Sigmoid colon (tissue), 7 donors: Measurements from ENCODE around the gene GRIK4. TPM values are rescaled to one million over a fixed set of nuclear protein-coding genes. Genes with fewer than 3 reads are reported as not detected.

Experiments
- DNase-seq: peaks from one replicate; pipeline ENCODE4 v3.0.0-alpha.2; 2019
- H3K27ac ChIP-seq, 4 donors: fragments of 200-600 bp; sonication (generic); one replicate each; pipeline ENCODE4 v1.5.1; 2016 to 2019; ENCODE audit warnings: mild to moderate bottlenecking in 1 of 4
- H3K27me3 ChIP-seq, 3 donors: fragments of 200-600 bp; sonication (generic); one replicate each; pipeline ENCODE4 v1.5.1; 2019; ENCODE audit warnings: mild to moderate bottlenecking in 1 of 3
- H3K36me3 ChIP-seq, 4 donors: fragments of 200-600 bp; sonication (generic); one replicate each; pipeline ENCODE4 v1.5.1; 2016 to 2019
- H3K4me1 ChIP-seq, 4 donors: fragments of 200-600 bp; sonication (generic); one replicate each; pipeline ENCODE4 v1.5.1; 2017 to 2019
- H3K4me3 ChIP-seq, 4 donors: fragments of 200-600 bp; sonication (generic); one replicate each; pipeline ENCODE4 v1.5.1; 2017 to 2019; ENCODE audit warnings: mild to moderate bottlenecking in 2 of 4, moderate library complexity in 1 of 4
- H3K9me3 ChIP-seq, 4 donors: fragments of 200-600 bp in 3 of 4; sonication (generic) in 3 of 4; one replicate each; pipeline versions ENCODE4 v1.5.1 to v1.6.1; 2013 to 2019
- CTCF ChIP-seq, 4 experiments: fragments of 450-650 bp in 3 of 4; fragments of 200-600 bp in 1 of 4; IDR thresholded peaks; one replicate each; pipeline ENCODE4 v1.5.1; 2016 to 2019; ENCODE audit warnings: antibody characterized with exemption in 4 of 4, mild to moderate bottlenecking in 3 of 4, moderate library complexity in 2 of 4
- EP300 ChIP-seq, 4 donors: sonication (generic); formaldehyde crosslinking; IDR thresholded peaks; one replicate each; pipeline ENCODE4 v1.6.1; 2017; ENCODE audit warnings: antibody characterized with exemption in 4 of 4
- POLR2A ChIP-seq, 2 donors: fragments of 450-650 bp; IDR thresholded peaks; one replicate each; pipeline ENCODE4 v1.6.1; 2016; ENCODE audit warnings: antibody characterized with exemption in 2 of 2, mild to moderate bottlenecking in 2 of 2, moderate library complexity in 2 of 2
- POLR2AphosphoS5 ChIP-seq, 4 donors: sonication (generic); formaldehyde crosslinking; IDR thresholded peaks; one replicate each; pipeline ENCODE4 v1.6.1; 2017; ENCODE audit warnings: antibody characterized with exemption in 4 of 4
- WGBS, 2 donors: extraction: QIAGEN DNeasy Blood & Tissue Kit; methylation state at CpG; one replicate each; pipeline ENCODE4 v1.1.7; 2013; 5-methylcytosine and 5-hydroxymethylcytosine counted together
- intact Hi-C: fragments of 100-400 bp; cut with DNase I; formaldehyde crosslinking; loops from one replicate; pipeline ENCODE4 v1.15.1; 2023
- polyA plus RNA-seq, 3 donors: library from polyadenylated mRNA; stranded (reverse); fragments of 200-250 nt; gene quantifications; one replicate each; pipeline ENCODE4 v1.2.3, GENCODE V29; 2013
- total RNA-seq, 4 donors: library from RNA; depleted of rRNA; stranded (reverse); fragments of >200 nt; gene quantifications; one replicate each; pipeline ENCODE4 v1.1.0, GENCODE V29; 2016
- donor health status: healthy with polysubstance abuse.
- donor health status: Bipolar disorder and iron deficiency.
- donor health status: healthy.

Gene GRIK4
- total and polyA plus RNA-seq, 7 donors: 0.10 to 0.36 (median 0.27) TPM; not detected in 4

GRCh38 chr11:120746836-120747609 is 235.5 kb downstream of the GRIK4 start:
- H3K4me1 ChIP-seq: peaks cover 0 to 9% (median 0%) of the 10 kb centered on the region in 4 donors
- intact Hi-C loops: no loop called here
- H3K4me3 ChIP-seq: no peak overlapping the region
- H3K36me3 ChIP-seq: no peaks in the 10 kb centered on the region
- no peak overlapping the region for H3K27ac ChIP-seq
- DNase-seq: no peak
- no peak for TF ChIP-seq POLR2A (IDR thresholded peaks at IDR 0.05)
- no peak for TF ChIP-seq EP300 (IDR thresholded peaks at IDR 0.05)
- TF ChIP-seq POLR2AphosphoS5 (IDR thresholded peaks at IDR 0.05): no peak
- no peak for TF ChIP-seq CTCF (IDR thresholded peaks at IDR 0.05)
- H3K27me3 ChIP-seq: no peaks in the 10 kb centered on the region
- H3K9me3 ChIP-seq: no peaks in the 10 kb centered on the region
- 49 to 72% methylated on average over 12 of the region's 12 CpGs for WGBS, 2 donors

- no peak for DNase-seq
- Histone ChIP-seq H3K27ac (no peak overlapping the region), H3K4me1 (peaks cover 0 to 9% (median 0%) of the 10 kb centered on the region in 4 donors), H3K36me3 (no peaks in the 10 kb centered on the region), H3K27me3 (no peaks in the 10 kb centered on the region), H3K4me3 (no peak overlapping the region), H3K9me3 (no peaks in the 10 kb centered on the region)
- no peak for TF ChIP-seq POLR2AphosphoS5 (IDR thresholded peaks at IDR 0.05)
- no peak for TF ChIP-seq EP300 (IDR thresholded peaks at IDR 0.05)
- TF ChIP-seq POLR2A (IDR thresholded peaks at IDR 0.05): no peak
- TF ChIP-seq CTCF (IDR thresholded peaks at IDR 0.05): no peak
- intact Hi-C loops: no loop called here
- WGBS, 2 donors: 65 to 80% methylated on average over 12 of the region's 12 CpGs
These were observed 236.6 kb downstream of the GRIK4 start for GRCh38 chr11:120747850-120748814.

- no peaks in the 10 kb centered on the region for H3K27me3 ChIP-seq
- no peak overlapping the region for H3K27ac ChIP-seq
- H3K4me1 ChIP-seq: peaks cover 0 to 9% (median 0%) of the 10 kb centered on the region in 4 donors
- no peak overlapping the region for H3K4me3 ChIP-seq
- intact Hi-C loops: no loop called here
- TF ChIP-seq POLR2AphosphoS5 (IDR thresholded peaks at IDR 0.05): no peak
- H3K36me3 ChIP-seq: no peaks in the 10 kb centered on the region
- DNase-seq: no peak
- WGBS, 2 donors: 81 to 82% methylated on average over 4 of the region's 4 CpGs
- H3K9me3 ChIP-seq: no peaks in the 10 kb centered on the region
These were observed 237.8 kb downstream of the GRIK4 start for GRCh38 chr11:120749395-120749794.

- 68 to 72% methylated on average over 12 of the region's 12 CpGs for WGBS, 2 donors
- TF ChIP-seq POLR2AphosphoS5 (IDR thresholded peaks at IDR 0.05) (no peak), EP300 (IDR thresholded peaks at IDR 0.05) (no peak)
- Histone ChIP-seq H3K36me3 (no peaks in the 10 kb centered on the region), H3K27ac (no peak overlapping the region), H3K4me1 (peaks cover 0 to 9% (median 0%) of the 10 kb centered on the region in 4 donors), H3K27me3 (no peaks in the 10 kb centered on the region), H3K4me3 (no peak overlapping the region), H3K9me3 (no peaks in the 10 kb centered on the region)
- DNase-seq: no peak
- intact Hi-C loops: no loop called here
These were observed 239.3 kb downstream of the GRIK4 start for GRCh38 chr11:120750647-120751549.

- intact Hi-C loops: no loop called here
- peaks cover 0 to 9% (median 0%) of the 10 kb centered on the region in 4 donors for H3K4me1 ChIP-seq
- 66 to 68% methylated on average over 9 of the region's 9 CpGs for WGBS, 2 donors
- no peak for TF ChIP-seq CTCF (IDR thresholded peaks at IDR 0.05)
- TF ChIP-seq EP300 (IDR thresholded peaks at IDR 0.05): no peak
- TF ChIP-seq POLR2A (IDR thresholded peaks at IDR 0.05): no peak
- no peak for TF ChIP-seq POLR2AphosphoS5 (IDR thresholded peaks at IDR 0.05)
- H3K27me3 ChIP-seq: no peaks in the 10 kb centered on the region
- H3K36me3 ChIP-seq: no peaks in the 10 kb centered on the region
- no peak for DNase-seq
- no peaks in the 10 kb centered on the region for H3K9me3 ChIP-seq
- H3K27ac ChIP-seq: no peak overlapping the region
- no peak overlapping the region for H3K4me3 ChIP-seq
These were observed 240.0 kb downstream of the GRIK4 start for GRCh38 chr11:120751550-120751949.
